ENCODE data around the gene THBS3. TPM values are rescaled to one million over a fixed set of nuclear protein-coding genes. Genes with fewer than 3 reads are reported as not detected.
"Not testable (repeated sequence)": the region's sequence is repeated elsewhere in the genome, so short reads cannot be mapped to it uniquely, and the experiment has no call there.

The THBS3 gene
- total RNA-seq, 1 donor from 2014 or later = 28.0 TPM

DNA sequence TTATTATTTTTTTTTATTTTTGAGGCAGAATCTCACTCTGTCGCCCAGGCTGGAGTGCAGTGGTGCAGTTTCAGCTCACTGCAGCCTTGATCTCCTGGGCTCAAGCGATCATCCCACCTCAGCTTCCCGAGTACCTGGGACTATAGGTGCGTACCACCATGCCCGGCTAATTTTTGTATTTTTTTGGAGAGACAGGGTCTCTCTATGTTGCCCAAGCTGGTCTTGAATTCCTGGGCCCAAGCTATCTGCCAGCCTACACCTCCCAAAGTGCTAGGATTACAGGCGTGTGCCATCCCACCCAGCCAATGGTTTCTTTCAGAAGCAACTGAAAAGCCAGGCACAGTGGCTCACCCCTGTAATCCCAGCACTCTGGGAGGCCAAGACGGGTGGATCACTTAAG is 36.9 kb downstream of the THBS3 start:
- DNase-seq (ENCODE audit: extremely low spot score, unreplicated experiment) = peak; percentile 31
- H3K9me3 Mint-ChIP-seq = no peaks in the 10 kb centered on the region
- peaks cover 10% of the 10 kb centered on the region for H3K36me3 Mint-ChIP-seq
- H3K4me3 Mint-ChIP-seq = no peak overlapping the region
- peaks cover 7% of the 10 kb centered on the region for H3K27me3 Mint-ChIP-seq
- TF ChIP-seq, protein P1, sequence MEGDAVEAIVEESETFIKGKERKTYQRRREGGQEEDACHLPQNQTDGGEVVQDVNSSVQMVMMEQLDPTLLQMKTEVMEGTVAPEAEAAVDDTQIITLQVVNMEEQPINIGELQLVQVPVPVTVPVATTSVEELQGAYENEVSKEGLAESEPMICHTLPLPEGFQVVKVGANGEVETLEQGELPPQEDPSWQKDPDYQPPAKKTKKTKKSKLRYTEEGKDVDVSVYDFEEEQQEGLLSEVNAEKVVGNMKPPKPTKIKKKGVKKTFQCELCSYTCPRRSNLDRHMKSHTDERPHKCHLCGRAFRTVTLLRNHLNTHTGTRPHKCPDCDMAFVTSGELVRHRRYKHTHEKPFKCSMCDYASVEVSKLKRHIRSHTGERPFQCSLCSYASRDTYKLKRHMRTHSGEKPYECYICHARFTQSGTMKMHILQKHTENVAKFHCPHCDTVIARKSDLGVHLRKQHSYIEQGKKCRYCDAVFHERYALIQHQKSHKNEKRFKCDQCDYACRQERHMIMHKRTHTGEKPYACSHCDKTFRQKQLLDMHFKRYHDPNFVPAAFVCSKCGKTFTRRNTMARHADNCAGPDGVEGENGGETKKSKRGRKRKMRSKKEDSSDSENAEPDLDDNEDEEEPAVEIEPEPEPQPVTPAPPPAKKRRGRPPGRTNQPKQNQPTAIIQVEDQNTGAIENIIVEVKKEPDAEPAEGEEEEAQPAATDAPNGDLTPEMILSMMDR (conservative IDR thresholded peaks at IDR 0.05) = no peak
- H3K4me1 Mint-ChIP-seq (ENCODE audit: unreplicated experiment) = peaks cover 23% of the 10 kb centered on the region
- H3K27ac Mint-ChIP-seq = no peak overlapping the region

DNA sequence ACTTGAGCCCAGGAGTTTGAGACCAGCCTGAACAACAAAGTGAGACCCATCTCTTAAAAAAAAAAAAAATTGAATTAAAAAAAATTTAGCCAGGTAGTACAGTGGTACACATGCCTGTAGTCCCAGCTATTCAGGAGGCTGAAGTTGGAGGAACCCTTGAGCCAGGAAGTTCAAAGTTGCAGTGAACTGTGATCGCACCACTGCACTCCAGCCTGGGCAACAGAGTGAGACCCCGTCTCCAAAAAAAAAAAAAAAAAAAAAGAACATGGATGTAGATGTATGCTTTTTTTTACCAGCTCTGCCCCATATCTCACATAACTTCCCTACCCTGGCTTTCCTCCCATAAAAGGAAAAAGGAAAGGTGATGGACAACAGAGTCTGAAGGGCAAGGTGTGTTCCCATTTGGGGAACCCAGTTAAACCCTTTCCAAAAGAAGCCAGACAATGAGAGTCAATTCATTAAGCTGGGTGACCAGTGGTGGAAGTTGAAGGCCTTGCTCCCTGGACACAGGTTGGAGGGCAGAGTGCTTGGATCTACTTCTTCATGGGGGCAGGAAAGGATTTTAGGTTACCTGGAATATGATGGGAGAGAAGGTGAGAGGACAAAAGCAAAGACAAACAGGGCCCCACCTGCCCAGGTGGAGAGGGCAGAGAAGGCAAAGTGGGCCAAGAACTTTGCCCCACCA is 37.5 kb downstream of the THBS3 start:
- H3K36me3 Mint-ChIP-seq = peaks cover 10% of the 10 kb centered on the region
- H3K4me3 Mint-ChIP-seq = peak overlapping the region; percentile 77
- TF ChIP-seq, protein P1 (conservative IDR thresholded peaks at IDR 0.05) = no peak
- H3K4me1 Mint-ChIP-seq (ENCODE audit: unreplicated experiment) = peaks cover 23% of the 10 kb centered on the region
- DNase-seq (ENCODE audit: extremely low spot score, unreplicated experiment) = no peak
- H3K9me3 Mint-ChIP-seq = no peaks in the 10 kb centered on the region
- H3K27ac Mint-ChIP-seq = no peak overlapping the region
- H3K27me3 Mint-ChIP-seq = peaks cover 7% of the 10 kb centered on the region

DNA sequence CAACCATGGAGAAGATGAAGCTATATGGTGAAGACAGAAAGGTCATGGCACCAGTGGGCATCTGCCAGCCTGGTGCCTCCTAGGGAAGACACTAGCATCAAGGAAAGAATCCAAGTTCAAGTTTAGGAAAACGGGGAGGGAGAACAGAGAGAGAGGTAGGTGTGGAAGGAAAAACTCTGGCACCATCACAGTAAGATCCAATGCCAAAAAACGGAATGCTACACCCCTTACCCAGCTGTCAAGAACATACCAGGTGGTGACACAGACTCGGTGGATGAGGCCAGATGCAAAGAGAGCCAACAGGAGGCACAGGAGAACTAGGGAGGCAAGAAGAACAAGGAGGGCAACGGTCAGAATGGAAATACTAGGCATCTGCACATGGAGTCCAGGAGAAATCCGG is 38.2 kb downstream of the THBS3 start:
- Mint-ChIP-seq H3K4me3 (peak overlapping the region; percentile 42), H3K36me3 (peaks cover 10% of the 10 kb centered on the region), H3K27ac (no peak overlapping the region), H3K4me1 (ENCODE audit: unreplicated experiment) (peaks cover 23% of the 10 kb centered on the region), H3K9me3 (no peaks in the 10 kb centered on the region), H3K27me3 (peaks cover 7% of the 10 kb centered on the region)
- peak; percentile 10 for DNase-seq (ENCODE audit: extremely low spot score, unreplicated experiment)
- TF ChIP-seq, protein P1 (conservative IDR thresholded peaks at IDR 0.05) = no peak

DNA sequence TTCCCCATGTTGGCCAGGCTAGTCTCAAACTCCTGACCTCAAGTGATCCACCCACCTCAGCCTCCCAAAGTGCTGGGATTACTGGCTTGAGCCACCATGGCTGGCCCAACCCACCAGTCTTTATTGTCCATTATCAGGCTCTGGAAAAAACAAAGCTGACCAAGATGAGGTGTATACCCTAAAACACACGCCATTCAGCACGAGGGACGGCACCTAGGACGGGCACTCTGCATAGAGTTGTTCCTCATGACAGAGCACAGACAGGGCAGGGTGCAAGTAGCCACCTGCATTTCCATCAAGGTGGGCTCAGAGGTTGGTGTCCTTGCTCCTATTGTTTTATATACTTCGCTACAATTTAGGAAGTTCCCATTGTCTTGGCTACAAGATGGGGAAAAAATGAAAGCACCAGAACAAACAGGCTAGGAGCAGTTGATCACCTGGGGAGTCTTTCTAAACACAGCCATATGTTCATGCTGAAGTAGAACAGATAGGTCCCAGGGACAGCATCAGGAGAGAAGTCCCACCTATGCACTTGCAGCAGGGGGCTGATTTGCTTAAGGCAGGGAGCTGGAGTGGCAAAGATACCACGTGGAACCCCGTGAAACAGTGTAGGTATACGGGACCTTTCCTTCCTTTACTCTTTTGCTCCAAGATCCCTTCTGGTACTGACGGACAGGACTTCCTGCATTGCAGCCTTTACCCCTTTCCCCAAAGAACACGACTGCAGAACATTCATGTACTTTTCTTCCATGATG is 39.1 kb downstream of the THBS3 start:
- Mint-ChIP-seq H3K27me3 (peaks cover 7% of the 10 kb centered on the region), H3K27ac (no peak overlapping the region), H3K36me3 (peaks cover 10% of the 10 kb centered on the region), H3K4me3 (no peak overlapping the region), H3K9me3 (no peaks in the 10 kb centered on the region), H3K4me1 (ENCODE audit: unreplicated experiment) (peaks cover 23% of the 10 kb centered on the region)
- no peak for DNase-seq (ENCODE audit: extremely low spot score, unreplicated experiment)
- TF ChIP-seq, protein P1 (conservative IDR thresholded peaks at IDR 0.05) = no peak

DNA sequence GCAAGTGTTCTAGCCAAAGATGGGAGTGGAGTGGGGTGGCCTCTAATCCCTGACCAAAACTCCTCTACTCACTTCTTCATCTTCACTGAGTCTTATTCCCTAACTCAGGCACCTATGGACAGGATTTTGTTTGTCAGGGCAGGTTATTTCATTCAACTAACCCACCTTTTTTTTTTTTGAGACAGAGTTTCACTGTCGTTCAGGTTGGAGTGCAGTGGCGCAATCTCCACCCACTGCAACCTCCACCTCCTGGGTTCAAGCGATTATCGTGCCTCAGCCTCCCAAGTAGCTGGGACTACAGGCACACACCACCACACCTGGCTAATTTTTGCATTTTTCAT is 39.6 kb downstream of the THBS3 start:
- H3K27me3 Mint-ChIP-seq; H3K27ac Mint-ChIP-seq; H3K9me3 Mint-ChIP-seq; DNase-seq (ENCODE audit: extremely low spot score, unreplicated experiment); H3K36me3 Mint-ChIP-seq: not testable (repeated sequence)
- peaks cover 18% of the 10 kb centered on the region for H3K4me1 Mint-ChIP-seq (ENCODE audit: unreplicated experiment)
- H3K4me3 Mint-ChIP-seq = peak overlapping the region; percentile 67

Measured in type B pancreatic cell (in vitro differentiated cells).